ENCODE measurements around the gene POU3F1. TPM values are rescaled to one million over a fixed set of nuclear protein-coding genes. Genes with fewer than 3 reads are reported as not detected.
"Not testable (repeated sequence)": the region's sequence is repeated elsewhere in the genome, so short reads cannot be mapped to it uniquely, and the experiment has no call there.

POU3F1 gene
- total RNA-seq, 4 donors from 2014 or later = not detected

DNA sequence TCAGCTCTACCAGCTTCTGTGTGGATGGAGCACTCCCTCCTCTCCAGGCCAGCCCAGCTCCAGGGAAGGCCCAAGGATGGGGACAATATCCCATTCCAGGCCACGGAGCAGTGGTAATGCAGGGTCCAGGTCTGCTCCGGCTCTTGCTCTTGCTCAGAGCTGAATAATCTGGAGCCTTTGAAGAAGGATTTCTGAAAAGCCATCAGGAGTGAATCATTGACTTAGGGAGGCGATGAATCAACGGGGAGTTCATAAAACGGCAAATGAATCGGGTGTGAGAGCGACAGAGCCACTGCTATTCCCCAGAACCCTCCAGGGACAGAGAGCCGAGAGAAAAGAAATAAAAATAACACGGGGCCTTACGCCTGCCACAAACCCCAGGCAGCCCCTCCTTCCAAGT is 7.7 kb downstream of the POU3F1 start:
- TF ChIP-seq, protein P1, sequence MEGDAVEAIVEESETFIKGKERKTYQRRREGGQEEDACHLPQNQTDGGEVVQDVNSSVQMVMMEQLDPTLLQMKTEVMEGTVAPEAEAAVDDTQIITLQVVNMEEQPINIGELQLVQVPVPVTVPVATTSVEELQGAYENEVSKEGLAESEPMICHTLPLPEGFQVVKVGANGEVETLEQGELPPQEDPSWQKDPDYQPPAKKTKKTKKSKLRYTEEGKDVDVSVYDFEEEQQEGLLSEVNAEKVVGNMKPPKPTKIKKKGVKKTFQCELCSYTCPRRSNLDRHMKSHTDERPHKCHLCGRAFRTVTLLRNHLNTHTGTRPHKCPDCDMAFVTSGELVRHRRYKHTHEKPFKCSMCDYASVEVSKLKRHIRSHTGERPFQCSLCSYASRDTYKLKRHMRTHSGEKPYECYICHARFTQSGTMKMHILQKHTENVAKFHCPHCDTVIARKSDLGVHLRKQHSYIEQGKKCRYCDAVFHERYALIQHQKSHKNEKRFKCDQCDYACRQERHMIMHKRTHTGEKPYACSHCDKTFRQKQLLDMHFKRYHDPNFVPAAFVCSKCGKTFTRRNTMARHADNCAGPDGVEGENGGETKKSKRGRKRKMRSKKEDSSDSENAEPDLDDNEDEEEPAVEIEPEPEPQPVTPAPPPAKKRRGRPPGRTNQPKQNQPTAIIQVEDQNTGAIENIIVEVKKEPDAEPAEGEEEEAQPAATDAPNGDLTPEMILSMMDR (IDR thresholded peaks at IDR 0.05) = no peak
- no peak for TF ChIP-seq POLR2A (IDR thresholded peaks at IDR 0.05)

DNA sequence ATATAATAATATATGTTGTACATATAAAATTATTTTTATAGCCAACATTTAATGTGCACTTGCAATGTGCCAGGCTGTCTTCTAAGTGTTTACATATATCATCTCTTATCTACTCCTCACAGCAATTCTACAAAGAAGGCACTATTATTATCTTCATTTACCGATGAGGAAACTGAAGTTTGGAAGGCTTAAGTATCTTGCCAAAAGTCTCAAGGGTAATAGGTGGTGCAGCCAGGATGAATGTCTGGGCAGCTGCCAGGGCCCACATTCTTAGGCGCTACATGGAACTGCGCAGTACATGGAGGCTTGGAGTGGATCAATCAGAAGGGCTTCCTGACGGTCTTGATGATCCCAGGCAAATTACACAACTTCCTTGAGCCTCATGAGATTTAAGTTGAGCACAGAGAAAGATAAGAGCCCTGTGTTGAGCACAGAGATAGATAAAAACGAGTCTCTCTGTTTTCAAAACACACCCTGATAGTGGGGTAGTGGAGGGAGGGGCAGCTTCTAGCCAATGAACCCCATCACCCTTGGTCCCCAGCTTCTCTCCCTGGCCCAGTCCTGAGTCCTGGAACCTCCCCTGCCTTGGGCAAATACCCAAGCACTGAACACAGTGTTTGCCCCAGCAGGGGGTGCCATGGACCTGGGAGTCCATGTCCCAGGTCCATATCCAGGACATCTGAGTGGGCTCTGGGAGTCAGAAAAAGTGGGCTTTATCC is 9.2 kb downstream of the POU3F1 start:
- Histone ChIP-seq H3K36me3 (no peaks in the 10 kb centered on the region), H3K27ac (no peak overlapping the region), H3K4me1 (no peaks in the 10 kb centered on the region), H3K4me3 (no peak overlapping the region), H3K9me3 (no peaks in the 10 kb centered on the region), H3K27me3 (no peaks in the 10 kb centered on the region)
- TF ChIP-seq POLR2A (IDR thresholded peaks at IDR 0.05) = no peak
- TF ChIP-seq, protein P1 (IDR thresholded peaks at IDR 0.05) = peak in 3 of 6 experiments; percentile 19 to 30 (median 22)
- DNase-seq = no peak

More for the DNA sequence above, 7.7 kb downstream of the POU3F1 start:
- no peaks in the 10 kb centered on the region for H3K36me3 ChIP-seq
- no peak for DNase-seq
- peaks cover 0 to 15% of the 10 kb centered on the region in 2 donors for H3K27me3 ChIP-seq
- H3K4me3 ChIP-seq = no peak overlapping the region
- H3K4me1 ChIP-seq = no peaks in the 10 kb centered on the region
- H3K9me3 ChIP-seq = no peaks in the 10 kb centered on the region
- H3K27ac ChIP-seq = no peak overlapping the region

DNA sequence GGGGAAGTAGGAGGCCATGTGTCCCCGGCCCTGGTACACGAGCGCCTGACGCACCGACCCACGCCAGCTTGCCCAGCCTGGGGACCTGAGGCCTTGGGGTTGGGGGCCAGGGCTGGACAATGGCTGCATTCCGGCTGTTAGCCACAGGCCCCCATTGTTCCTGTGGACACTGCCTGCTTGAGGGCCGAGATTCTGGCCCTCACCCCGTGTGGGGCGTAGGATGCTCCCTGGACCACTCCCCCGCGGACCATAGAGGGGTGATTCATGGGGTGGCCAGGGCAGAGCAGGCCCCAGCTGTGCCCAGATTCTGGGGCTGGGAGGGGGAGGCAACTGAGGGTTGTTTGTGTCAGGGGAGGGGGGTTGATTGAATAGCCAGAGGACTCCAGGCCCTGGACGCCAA is 11.7 kb downstream of the POU3F1 start:
- DNase-seq = no peak
- no peak for TF ChIP-seq POLR2A (IDR thresholded peaks at IDR 0.05)
- TF ChIP-seq, protein P1 (IDR thresholded peaks at IDR 0.05) = no peak
- Histone ChIP-seq H3K9me3 (no peaks in the 10 kb centered on the region), H3K27ac (no peak overlapping the region), H3K27me3 (no peaks in the 10 kb centered on the region), H3K36me3 (no peaks in the 10 kb centered on the region), H3K4me1 (peaks cover 0 to 11% (median 4%) of the 10 kb centered on the region in 4 donors), H3K4me3 (no peak overlapping the region)

DNA sequence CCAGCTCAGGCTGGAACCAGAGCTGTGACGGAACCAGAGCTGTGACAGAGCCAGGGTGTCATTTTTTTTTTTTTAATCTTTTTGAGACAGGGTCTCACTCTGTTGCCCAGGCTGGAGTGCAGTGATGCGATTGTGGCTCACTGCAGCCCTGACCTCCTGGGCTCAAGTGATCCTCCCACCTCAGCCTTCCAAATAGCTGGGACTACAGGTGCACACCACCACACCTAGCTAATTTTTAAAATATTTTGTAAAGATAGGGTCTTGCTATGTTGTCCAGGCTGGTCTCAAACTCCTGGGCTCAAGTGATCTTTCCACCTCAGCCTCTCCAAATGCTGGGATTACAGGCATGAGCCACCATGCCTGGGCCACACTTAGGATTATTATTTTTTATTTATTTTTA is 13.6 kb downstream of the POU3F1 start:
- DNase-seq, H3K9me3 ChIP-seq, H3K36me3 ChIP-seq, H3K4me3 ChIP-seq, H3K27ac ChIP-seq, H3K27me3 ChIP-seq: not testable (repeated sequence)
- peaks cover 0 to 18% (median 6%) of the 10 kb centered on the region in 4 donors for H3K4me1 ChIP-seq

DNA sequence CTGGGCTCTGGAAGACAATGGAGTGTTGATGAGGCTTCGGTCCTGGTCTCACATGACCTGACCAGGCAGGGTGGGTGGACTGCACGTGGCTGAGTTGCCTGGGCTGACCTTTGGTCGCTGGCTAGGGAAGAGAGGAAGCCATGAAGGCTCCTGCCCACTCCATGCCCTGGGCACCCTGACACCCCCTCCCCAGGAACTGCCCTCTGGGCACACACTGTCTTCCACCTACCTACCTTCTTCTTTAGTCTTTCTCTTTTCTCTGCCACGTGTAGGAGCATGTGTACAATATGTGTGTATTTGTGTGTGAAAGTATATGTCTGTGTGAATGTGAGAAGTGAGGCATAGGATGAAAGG is 15.1 kb downstream of the POU3F1 start:
- H3K4me1 ChIP-seq = peaks cover 0 to 18% (median 6%) of the 10 kb centered on the region in 4 donors
- no peak for DNase-seq
- H3K36me3 ChIP-seq = no peaks in the 10 kb centered on the region
- no peaks in the 10 kb centered on the region for H3K9me3 ChIP-seq
- no peak overlapping the region for H3K27ac ChIP-seq
- no peaks in the 10 kb centered on the region for H3K27me3 ChIP-seq
- H3K4me3 ChIP-seq = no peak overlapping the region
- TF ChIP-seq, protein P1 (IDR thresholded peaks at IDR 0.05) = no peak
- TF ChIP-seq POLR2A (IDR thresholded peaks at IDR 0.05) = no peak

DNA sequence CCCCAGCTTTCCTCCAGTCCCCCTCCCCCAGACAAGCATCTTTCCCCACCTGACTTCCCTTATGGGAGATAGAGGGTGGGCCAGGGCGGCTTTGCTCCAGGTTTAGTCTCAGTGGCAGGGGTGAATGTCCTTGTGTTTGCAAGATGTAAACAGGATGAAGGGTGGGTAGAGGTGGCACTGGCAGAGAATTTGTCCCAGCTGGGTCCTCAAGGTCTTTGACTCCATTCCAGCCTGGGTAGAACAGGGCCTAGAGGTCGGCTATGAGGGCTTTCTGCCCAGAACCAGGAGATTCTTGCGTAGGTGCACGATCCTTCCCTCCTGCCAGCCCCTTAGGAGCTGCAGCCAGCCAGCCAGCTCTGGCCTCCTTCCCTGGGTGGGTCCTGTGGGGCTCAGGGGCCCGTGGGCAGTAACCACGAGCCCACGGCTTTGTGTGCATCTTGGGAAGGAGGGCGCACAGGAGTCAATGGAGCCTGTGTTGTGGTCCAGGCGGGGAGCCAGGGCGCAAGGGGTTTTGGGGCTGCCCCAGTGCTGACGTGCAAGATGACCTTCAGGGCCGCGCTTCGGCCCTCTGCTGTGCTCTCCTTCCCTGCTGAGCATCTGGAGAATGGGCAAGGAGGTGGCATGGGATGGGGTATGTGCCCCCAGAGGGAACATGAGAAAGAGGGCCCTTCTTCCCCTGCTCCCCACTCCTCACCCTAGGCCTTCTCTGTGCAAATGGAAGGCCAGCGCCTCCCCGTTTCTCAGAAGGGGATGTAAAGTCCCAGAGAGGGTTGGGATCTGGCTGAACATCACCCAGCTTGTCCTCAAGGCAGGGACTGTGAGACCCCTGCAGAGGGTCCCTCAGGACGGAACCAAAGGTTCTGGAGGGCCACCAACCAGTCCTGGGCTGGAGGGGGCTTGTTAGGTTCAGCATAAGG is 15.7 kb downstream of the POU3F1 start:
- no peak for DNase-seq
- Histone ChIP-seq H3K27me3 (no peaks in the 10 kb centered on the region), H3K27ac (peak overlapping the region in 1 of 4 donors; percentile 19), H3K9me3 (no peaks in the 10 kb centered on the region), H3K4me3 (no peak overlapping the region), H3K36me3 (peaks cover 0 to 4% (median 0%) of the 10 kb centered on the region in 3 donors), H3K4me1 (peaks cover 0 to 18% (median 6%) of the 10 kb centered on the region in 4 donors)
- TF ChIP-seq, protein P1 (IDR thresholded peaks at IDR 0.05) = no peak
- TF ChIP-seq POLR2A (IDR thresholded peaks at IDR 0.05) = no peak

All from Peyer's patch (tissue), 4 donors.